ENCODE results near the gene ABCC1. TPM values are rescaled to one million over a fixed set of nuclear protein-coding genes. Genes with fewer than 3 reads are reported as not detected.
"Not testable (repeated sequence)": the region's sequence is repeated elsewhere in the genome, so short reads cannot be mapped to it uniquely, and the experiment has no call there.

Gene ABCC1
- total RNA-seq, 1 donor from 2014 or later, result 69.4 TPM

- Mint-ChIP-seq H3K27me3 (ENCODE audit: low read depth) (no peaks in the 10 kb centered on the region), H3K4me1 (no peaks in the 10 kb centered on the region), H3K9me3 (peaks cover 1% of the 10 kb centered on the region), H3K36me3 (no peaks in the 10 kb centered on the region), H3K4me3 (no peak overlapping the region), H3K27ac (no peak overlapping the region)
- DNase-seq (ENCODE audit: low spot score in 2 of 2, unreplicated experiment in 2 of 2), result no peak
- TF ChIP-seq, protein P1, sequence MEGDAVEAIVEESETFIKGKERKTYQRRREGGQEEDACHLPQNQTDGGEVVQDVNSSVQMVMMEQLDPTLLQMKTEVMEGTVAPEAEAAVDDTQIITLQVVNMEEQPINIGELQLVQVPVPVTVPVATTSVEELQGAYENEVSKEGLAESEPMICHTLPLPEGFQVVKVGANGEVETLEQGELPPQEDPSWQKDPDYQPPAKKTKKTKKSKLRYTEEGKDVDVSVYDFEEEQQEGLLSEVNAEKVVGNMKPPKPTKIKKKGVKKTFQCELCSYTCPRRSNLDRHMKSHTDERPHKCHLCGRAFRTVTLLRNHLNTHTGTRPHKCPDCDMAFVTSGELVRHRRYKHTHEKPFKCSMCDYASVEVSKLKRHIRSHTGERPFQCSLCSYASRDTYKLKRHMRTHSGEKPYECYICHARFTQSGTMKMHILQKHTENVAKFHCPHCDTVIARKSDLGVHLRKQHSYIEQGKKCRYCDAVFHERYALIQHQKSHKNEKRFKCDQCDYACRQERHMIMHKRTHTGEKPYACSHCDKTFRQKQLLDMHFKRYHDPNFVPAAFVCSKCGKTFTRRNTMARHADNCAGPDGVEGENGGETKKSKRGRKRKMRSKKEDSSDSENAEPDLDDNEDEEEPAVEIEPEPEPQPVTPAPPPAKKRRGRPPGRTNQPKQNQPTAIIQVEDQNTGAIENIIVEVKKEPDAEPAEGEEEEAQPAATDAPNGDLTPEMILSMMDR (IDR thresholded peaks at IDR 0.05; ENCODE audit: unreplicated experiment), result no peak
Measured at GRCh38 chr16:16185095-16185494, 235.7 kb downstream of the ABCC1 start.

DNA sequence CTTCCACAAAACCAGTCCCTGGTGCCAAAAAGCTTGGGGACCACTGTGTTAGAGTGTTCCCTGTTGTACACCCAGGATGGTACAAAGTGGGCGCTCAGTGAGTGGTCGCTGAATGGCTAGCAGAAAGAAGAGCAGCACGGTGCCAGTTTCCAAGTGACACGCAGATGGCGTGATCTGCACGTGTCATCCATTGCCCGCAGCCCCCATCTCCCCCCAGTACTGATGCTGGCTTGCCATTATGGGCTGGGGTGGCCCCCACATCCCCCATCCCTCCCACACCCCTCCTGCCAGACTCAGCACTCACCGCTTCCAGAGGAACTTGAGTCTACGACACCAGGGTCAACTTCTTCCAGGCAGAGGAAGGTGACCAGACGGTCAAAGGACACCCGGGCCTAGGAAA is 237.4 kb downstream of the ABCC1 start:
- Mint-ChIP-seq H3K36me3 (no peaks in the 10 kb centered on the region), H3K27ac (no peak overlapping the region), H3K27me3 (ENCODE audit: low read depth) (peaks cover under 1% of the 10 kb centered on the region), H3K9me3 (no peaks in the 10 kb centered on the region), H3K4me3 (no peak overlapping the region), H3K4me1 (no peaks in the 10 kb centered on the region)
- TF ChIP-seq, protein P1 (IDR thresholded peaks at IDR 0.05; ENCODE audit: unreplicated experiment), result no peak
- no peak for DNase-seq (ENCODE audit: low spot score in 2 of 2, unreplicated experiment in 2 of 2)

GRCh38 chr16:16188827-16189226 is 239.4 kb downstream of the ABCC1 start:
- DNase-seq (ENCODE audit: low spot score in 2 of 2, unreplicated experiment in 2 of 2), result no peak
- H3K27ac Mint-ChIP-seq, result no peak overlapping the region
- no peaks in the 10 kb centered on the region for H3K9me3 Mint-ChIP-seq
- no peak overlapping the region for H3K4me3 Mint-ChIP-seq
- TF ChIP-seq, protein P1 (IDR thresholded peaks at IDR 0.05; ENCODE audit: unreplicated experiment), result no peak
- H3K4me1 Mint-ChIP-seq, result no peaks in the 10 kb centered on the region
- H3K27me3 Mint-ChIP-seq (ENCODE audit: low read depth), result peaks cover 2% of the 10 kb centered on the region
- H3K36me3 Mint-ChIP-seq, result no peaks in the 10 kb centered on the region

- H3K4me1 Mint-ChIP-seq, result no peaks in the 10 kb centered on the region
- no peaks in the 10 kb centered on the region for H3K36me3 Mint-ChIP-seq
- peaks cover 2% of the 10 kb centered on the region for H3K27me3 Mint-ChIP-seq (ENCODE audit: low read depth)
- TF ChIP-seq, protein P1 (IDR thresholded peaks at IDR 0.05; ENCODE audit: unreplicated experiment), result no peak
- H3K4me3 Mint-ChIP-seq, result no peak overlapping the region
- no peak overlapping the region for H3K27ac Mint-ChIP-seq
- no peak for DNase-seq (ENCODE audit: low spot score in 2 of 2, unreplicated experiment in 2 of 2)
- no peaks in the 10 kb centered on the region for H3K9me3 Mint-ChIP-seq
Measured at GRCh38 chr16:16189842-16190241, 240.4 kb downstream of the ABCC1 start.

DNA sequence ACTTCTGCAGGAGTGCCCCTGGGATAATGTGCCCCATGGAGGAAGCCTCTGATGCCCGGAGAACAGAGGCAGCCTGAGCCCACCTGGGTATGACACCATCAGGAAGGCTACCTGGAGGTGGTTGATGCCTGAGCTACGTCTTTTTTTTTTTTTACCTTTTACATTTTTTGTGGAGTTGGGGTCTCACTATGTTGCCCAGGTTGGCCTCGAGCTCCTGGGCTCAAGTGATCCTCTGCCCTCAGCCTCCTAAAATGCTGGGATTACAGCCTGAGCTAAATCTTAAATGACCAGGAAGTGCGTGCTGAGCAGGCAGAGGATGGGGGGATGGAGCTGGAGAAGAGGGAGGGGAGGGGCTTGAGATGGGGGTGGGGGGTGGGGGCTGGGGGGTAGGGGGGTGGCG is 241.1 kb downstream of the ABCC1 start:
- H3K4me3 Mint-ChIP-seq, result no peak overlapping the region
- no peak for DNase-seq (ENCODE audit: low spot score in 2 of 2, unreplicated experiment in 2 of 2)
- no peak overlapping the region for H3K27ac Mint-ChIP-seq
- TF ChIP-seq, protein P1 (IDR thresholded peaks at IDR 0.05; ENCODE audit: unreplicated experiment), result no peak
- H3K4me1 Mint-ChIP-seq, result peaks cover 2% of the 10 kb centered on the region
- peaks cover 2% of the 10 kb centered on the region for H3K27me3 Mint-ChIP-seq (ENCODE audit: low read depth)
- no peaks in the 10 kb centered on the region for H3K36me3 Mint-ChIP-seq
- no peaks in the 10 kb centered on the region for H3K9me3 Mint-ChIP-seq

GRCh38 chr16:16190966-16191365 is 241.6 kb downstream of the ABCC1 start:
- H3K9me3 Mint-ChIP-seq, H3K36me3 Mint-ChIP-seq: not testable (repeated sequence)

More at GRCh38 chr16:16190966-16191365, 241.6 kb downstream of the ABCC1 start:
- H3K4me3 Mint-ChIP-seq; DNase-seq (ENCODE audit: low spot score in 2 of 2, unreplicated experiment in 2 of 2); H3K27me3 Mint-ChIP-seq (ENCODE audit: low read depth); H3K4me1 Mint-ChIP-seq; H3K27ac Mint-ChIP-seq: not testable (repeated sequence)
